Epidermal melanocyte (primary cell): ENCODE results near the gene ADAMTS13.

Experiments
- DNase-seq: peaks from one replicate; pipeline ENCODE4 v3.0.0; 2011; ENCODE audit warnings: low spot score; ENCODE audit not compliant: insufficient read length

ADAMTS13 gene

GRCh38 chr9:133507246-133507965, 85.2 kb downstream of the ADAMTS13 start:
- no peak for DNase-seq

DNA sequence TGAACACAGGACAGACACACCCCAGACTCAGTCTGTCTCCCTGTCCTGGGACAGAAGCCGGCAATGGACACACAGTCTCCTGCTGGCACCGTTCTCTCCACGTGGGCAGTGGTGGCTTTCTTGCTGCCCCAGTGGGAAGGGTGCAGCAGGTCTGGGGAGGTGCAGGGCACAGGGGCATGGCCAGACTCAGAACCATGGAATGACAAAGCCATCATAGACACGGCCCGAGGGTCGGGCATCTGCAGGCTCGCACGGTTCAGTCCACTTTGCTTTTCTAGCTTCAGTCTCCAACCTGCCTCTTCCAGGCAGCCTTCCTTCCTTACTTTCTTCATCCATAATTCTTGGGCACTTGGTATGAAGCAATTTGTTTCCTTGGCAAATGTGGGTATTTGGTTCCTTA, 85.9 kb downstream of the ADAMTS13 start:
- DNase-seq = no peak
